ENCODE measurements around the gene LY6G6C.

The LY6G6C gene

DNA sequence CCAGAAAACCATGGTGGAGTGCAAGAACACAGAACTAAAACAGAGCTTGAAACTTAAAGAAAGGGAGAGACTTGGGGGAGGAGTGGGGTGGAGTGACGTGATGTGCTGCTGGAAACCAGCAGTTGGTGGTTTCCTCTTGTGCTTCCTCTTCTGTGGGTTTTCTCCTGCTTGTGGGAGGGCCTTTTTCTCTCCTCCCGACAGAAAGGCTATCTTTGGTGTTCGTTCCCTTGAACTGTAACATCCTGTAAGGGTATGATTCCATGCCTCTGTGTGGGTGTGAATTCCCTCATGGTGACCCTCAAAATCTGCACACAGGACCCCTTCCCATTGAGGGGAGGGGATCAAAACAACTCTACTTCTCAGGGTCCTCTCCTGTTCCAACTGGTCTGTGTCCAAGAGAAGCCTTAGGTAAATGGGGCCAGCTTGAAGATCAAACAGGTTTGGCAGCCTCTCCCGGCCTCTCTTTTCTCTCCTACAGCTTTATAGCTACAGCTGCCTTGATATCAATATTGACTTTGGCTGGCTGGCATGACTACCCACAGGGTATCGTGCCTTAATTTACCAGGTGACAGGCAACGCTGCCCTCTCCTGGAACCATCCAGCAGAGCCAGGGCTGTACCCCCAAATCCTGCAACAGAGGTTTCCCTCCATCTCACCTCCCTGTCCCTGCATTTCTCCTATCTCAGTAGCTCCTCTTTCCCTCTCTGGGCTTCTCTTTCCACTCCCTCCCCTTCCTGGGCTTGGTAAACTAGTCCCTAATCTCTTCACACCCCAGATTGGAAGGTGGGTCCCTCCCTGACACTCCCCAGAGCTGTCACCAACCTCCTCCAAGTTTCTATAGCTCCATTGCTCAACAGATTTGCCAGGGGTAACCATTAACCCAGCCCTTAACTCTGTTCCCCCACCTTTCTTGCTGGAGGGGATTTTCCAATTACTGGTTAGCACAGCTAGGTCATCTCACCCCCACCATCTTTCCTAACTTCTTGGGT is 16.7 kb upstream of the LY6G6C start:
- no peak for DNase-seq
- Histone ChIP-seq H3K27me3 (no peaks in the 10 kb centered on the region), H3K9me3 (no peaks in the 10 kb centered on the region; the same call in 1 of the 2 replicates), H3K4me1 (peaks cover 4% of the 10 kb centered on the region), H3K36me3 (peaks cover 16% of the 10 kb centered on the region), H3K4me3 (ENCODE audit: low read depth, low read length) (no peak overlapping the region)
- TF ChIP-seq, protein P1, sequence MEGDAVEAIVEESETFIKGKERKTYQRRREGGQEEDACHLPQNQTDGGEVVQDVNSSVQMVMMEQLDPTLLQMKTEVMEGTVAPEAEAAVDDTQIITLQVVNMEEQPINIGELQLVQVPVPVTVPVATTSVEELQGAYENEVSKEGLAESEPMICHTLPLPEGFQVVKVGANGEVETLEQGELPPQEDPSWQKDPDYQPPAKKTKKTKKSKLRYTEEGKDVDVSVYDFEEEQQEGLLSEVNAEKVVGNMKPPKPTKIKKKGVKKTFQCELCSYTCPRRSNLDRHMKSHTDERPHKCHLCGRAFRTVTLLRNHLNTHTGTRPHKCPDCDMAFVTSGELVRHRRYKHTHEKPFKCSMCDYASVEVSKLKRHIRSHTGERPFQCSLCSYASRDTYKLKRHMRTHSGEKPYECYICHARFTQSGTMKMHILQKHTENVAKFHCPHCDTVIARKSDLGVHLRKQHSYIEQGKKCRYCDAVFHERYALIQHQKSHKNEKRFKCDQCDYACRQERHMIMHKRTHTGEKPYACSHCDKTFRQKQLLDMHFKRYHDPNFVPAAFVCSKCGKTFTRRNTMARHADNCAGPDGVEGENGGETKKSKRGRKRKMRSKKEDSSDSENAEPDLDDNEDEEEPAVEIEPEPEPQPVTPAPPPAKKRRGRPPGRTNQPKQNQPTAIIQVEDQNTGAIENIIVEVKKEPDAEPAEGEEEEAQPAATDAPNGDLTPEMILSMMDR (IDR thresholded peaks at IDR 0.05; ENCODE audit: low read depth, low read length), result no peak

DNA sequence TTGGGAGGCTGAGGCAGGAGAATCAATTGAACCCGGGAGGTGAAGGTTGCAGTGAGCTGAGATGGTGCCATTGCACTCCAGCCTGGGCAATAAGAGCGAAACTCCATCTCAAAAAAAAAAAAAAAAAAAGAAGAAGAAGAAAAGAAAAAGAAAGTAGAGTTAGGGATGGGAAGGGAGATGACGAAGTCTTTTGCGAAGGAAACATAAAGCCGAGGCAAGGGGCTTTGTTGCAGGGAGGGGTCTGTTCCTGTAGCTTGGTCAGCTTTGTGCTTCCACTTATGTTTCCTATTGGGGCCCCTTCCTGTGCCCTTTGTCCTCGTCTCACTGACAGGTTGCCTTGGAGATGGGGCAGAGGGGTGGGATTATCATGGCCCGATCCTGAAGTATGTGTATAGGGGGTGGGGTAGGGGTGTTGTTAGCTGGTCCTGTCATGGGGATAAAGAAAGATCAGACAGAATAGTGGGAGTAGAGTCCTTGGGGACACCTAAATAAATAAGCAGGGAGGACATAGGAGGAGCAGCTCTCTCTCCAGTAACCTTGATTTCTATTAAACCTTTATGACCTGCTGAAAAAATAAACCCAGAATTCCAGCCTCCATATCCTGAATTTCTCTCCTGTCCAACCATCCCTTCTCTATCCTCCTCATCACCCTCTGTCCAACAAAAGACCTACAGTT is 15.9 kb upstream of the LY6G6C start:
- Histone ChIP-seq H3K4me3 (ENCODE audit: low read depth, low read length) (no peak overlapping the region), H3K4me1 (peaks cover 4% of the 10 kb centered on the region), H3K9me3 (no peaks in the 10 kb centered on the region; the same call in 1 of the 2 replicates), H3K36me3 (peaks cover 19% of the 10 kb centered on the region), H3K27me3 (no peaks in the 10 kb centered on the region)
- DNase-seq, result no peak
- TF ChIP-seq, protein P1 (IDR thresholded peaks at IDR 0.05; ENCODE audit: low read depth, low read length), result no peak

DNA sequence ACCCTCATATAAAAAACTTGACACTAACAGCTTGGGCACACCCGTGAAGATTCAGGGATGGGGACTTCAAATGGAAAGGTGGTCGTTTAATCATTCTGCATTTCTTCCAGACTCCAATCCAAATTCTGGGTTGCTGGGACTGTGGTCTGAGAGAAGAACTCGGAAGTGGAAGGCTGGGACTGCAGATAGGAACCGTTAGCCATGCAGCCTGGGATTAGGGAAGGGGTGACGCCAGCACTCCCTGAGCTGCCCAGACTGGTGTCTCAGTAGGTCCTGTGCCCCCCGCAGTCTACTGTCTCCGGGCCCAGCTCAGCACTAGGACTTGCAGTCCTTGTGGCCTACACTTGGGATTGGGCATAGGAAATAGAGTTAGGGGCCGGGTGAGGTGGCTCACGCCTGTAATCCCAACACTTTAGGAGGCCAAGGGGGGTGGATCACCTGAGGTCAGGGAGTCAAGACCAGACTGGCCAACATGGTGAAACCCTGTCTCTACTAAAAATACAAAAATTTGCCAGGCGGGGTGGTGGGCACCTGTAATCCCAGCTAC is 15.3 kb upstream of the LY6G6C start:
- no peaks in the 10 kb centered on the region for H3K27me3 ChIP-seq
- H3K4me1 ChIP-seq, result peaks cover 4% of the 10 kb centered on the region
- no peaks in the 10 kb centered on the region; the same call in 1 of the 2 replicates for H3K9me3 ChIP-seq
- DNase-seq, result no peak
- TF ChIP-seq, protein P1 (IDR thresholded peaks at IDR 0.05; ENCODE audit: low read depth, low read length), result no peak
- peak overlapping the region; percentile 99 for H3K4me3 ChIP-seq (ENCODE audit: low read depth, low read length)
- peaks cover 25% of the 10 kb centered on the region for H3K36me3 ChIP-seq

DNA sequence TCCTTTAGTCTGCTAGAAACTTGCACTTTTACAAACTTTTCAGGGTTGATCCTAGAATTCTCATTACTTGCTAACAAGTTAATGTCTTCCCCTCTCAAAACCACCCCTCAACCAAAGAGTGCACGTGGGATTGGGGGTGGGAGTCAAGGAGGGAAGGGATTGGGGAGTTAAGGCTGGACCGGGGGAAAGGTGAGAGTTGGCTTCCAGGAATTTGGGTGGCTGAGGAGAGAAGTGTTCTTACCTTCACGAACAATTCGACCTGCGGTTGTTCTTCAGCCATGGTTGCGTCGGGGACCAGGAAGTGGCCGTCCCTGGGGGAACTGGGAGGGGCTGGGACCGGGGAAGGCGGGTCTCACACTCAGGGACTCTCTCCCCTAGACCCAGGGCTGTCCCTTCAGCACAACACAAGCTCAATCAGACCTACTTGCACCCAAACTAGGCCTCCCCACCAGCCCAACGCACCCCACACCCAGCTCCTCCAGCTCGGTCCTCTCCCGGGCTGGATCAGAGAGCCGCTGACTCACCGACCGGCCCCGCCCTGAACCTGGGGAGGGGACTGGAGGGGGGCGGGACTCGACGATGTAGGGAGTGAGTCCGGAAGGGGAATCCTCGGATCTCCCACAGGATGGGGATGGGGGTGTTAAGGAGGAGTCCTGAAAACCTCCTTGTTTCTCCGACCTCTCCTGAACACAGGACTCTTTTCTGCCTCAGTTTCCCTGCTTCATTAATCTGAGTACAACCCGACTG is 14.6 kb upstream of the LY6G6C start, which contains the start of gene CLIC1:
CLIC1 (minus strand) TSS at position 510 of the 747 bp plus-strand sequence; CDS start at position 280, 230 bp downstream.
- peaks cover 29% of the 10 kb centered on the region for H3K36me3 ChIP-seq
- H3K27me3 ChIP-seq, result no peaks in the 10 kb centered on the region
- DNase-seq, result peak; percentile 82
- peak within 1 kb of the TSS; percentile 99 for H3K4me3 ChIP-seq (ENCODE audit: low read depth, low read length)
- TF ChIP-seq, protein P1 (IDR thresholded peaks at IDR 0.05; ENCODE audit: low read depth, low read length), result no peak
- H3K9me3 ChIP-seq, result no peaks in the 10 kb centered on the region; the same call in 1 of the 2 replicates
- peaks cover 4% of the 10 kb centered on the region for H3K4me1 ChIP-seq

DNA sequence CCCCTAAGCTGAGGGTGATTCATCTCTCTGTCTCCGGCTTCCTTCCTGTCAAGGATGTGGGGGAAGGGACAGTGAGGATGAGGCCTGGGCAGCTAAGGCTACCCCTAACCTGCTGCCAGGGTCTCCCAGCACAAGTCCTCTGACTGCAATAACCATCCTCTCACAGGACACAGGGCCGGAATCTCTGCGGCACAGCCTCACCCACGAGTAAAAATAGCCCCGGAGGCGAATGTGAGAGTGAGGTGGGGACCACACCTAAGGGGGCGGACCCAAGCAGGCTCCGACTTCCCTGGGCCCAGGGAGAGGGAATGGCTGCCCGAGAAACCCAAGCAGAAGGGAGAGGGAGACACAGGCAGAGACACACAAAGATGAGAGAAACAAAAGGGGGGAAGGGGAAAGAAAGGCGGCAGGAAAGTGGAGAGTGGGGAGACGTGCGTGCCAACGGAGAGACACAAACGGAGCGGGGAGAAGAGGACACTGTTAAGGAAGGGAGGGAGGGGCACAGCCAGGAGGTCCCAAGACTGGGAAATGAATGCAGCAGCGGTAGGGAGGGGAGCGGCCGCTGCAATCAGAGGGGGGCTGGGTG is 13.4 kb upstream of the LY6G6C start:
- TF ChIP-seq, protein P1 (IDR thresholded peaks at IDR 0.05; ENCODE audit: low read depth, low read length), result no peak
- no peaks in the 10 kb centered on the region; the same call in none of the 2 replicates for H3K4me1 ChIP-seq
- peaks cover 26% of the 10 kb centered on the region for H3K36me3 ChIP-seq
- H3K4me3 ChIP-seq (ENCODE audit: low read depth, low read length), result peak overlapping the region; percentile 99
- H3K27me3 ChIP-seq, result no peaks in the 10 kb centered on the region
- no peaks in the 10 kb centered on the region for H3K9me3 ChIP-seq
- DNase-seq, result peak; percentile 38
